ENCODE data around the gene MAP2K4.

MAP2K4 gene

DNA sequence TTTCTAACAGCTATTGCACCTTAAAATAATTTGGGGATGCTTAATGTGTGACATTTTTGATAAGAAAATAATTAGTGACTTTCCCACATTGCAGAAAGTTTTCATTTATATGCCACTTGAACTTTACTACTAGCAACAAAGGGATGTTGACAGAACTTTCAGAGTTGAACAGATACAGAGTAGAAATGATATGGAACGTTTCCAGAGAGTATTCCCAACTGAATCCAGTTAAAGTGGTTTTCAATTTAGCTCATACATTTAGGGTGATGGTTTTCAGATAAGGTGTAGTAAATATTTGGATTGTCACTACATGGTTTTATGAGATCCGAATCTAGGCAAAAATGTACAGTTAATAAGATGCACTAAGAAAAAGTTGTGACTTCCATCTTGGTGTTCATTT is 17.3 kb downstream of the MAP2K4 start:
- no peak for DNase-seq (ENCODE audit: low spot score)
- TF ChIP-seq, protein P1, sequence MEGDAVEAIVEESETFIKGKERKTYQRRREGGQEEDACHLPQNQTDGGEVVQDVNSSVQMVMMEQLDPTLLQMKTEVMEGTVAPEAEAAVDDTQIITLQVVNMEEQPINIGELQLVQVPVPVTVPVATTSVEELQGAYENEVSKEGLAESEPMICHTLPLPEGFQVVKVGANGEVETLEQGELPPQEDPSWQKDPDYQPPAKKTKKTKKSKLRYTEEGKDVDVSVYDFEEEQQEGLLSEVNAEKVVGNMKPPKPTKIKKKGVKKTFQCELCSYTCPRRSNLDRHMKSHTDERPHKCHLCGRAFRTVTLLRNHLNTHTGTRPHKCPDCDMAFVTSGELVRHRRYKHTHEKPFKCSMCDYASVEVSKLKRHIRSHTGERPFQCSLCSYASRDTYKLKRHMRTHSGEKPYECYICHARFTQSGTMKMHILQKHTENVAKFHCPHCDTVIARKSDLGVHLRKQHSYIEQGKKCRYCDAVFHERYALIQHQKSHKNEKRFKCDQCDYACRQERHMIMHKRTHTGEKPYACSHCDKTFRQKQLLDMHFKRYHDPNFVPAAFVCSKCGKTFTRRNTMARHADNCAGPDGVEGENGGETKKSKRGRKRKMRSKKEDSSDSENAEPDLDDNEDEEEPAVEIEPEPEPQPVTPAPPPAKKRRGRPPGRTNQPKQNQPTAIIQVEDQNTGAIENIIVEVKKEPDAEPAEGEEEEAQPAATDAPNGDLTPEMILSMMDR (IDR thresholded peaks at IDR 0.05; ENCODE audit: extremely low read depth, missing control alignments) = no peak

DNA sequence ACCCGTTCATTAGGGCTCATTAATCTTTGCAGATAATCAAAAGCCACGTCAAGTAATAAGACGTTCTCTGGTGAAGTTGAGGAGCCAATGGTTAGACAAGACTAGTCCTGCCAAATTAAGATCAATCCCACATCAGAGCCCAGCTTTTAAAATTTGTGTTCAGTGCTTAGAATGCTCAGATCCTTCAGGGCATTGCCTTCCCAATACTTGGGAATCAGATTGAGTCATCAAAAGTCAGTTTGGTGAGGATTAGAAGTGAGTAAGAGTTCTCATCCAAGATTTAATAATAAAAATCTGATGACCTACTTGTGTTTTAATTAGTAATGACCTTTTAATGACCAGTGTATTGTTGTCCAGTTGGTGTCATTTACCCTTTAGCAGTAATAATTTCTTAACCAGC is 19.8 kb downstream of the MAP2K4 start:
- no peak for DNase-seq (ENCODE audit: low spot score)
- TF ChIP-seq, protein P1 (IDR thresholded peaks at IDR 0.05; ENCODE audit: extremely low read depth, missing control alignments) = no peak

DNA sequence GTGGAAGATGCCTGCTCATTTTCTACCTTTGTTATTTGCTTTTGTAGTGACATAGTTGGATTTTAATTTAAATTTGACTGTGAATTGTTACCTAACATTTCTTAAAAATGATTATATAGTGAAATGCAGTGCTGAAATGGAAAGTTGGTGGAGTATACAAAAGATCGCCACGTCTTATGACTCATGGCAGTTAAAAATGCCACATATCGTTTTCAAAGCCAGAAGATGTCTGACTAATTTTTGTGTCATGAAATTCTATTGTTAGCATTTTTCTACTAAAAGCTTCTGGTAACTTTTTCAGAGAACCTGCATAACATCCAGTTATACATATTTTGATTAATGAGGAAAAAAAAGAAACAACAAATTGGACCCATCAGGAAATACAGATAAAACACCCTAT is 20.6 kb downstream of the MAP2K4 start:
- DNase-seq (ENCODE audit: low spot score) = no peak

DNA sequence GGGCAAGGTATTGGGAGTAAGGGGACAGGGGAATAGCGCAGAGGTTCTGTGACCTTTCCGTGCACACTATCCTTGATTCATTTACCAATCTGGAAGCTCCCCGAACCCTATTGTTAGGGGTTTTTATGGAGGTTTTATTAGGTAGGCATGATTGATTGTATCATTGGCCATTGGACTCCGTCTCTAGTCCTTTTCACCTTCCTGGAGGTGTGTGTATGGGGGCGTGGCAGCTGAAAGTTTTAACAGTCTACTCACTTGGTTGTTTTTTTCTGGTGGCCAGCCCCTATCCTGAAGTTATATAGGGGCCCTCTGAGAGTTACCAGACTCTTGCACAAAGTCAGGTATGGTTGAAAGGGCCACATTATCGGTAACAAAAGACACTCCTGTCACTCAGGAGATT is 23.0 kb downstream of the MAP2K4 start:
- TF ChIP-seq, protein P1 (IDR thresholded peaks at IDR 0.05; ENCODE audit: extremely low read depth, missing control alignments) = no peak
- no peak for DNase-seq (ENCODE audit: low spot score)

More for the DNA sequence above, 20.6 kb downstream of the MAP2K4 start:
- TF ChIP-seq, protein P1 (IDR thresholded peaks at IDR 0.05; ENCODE audit: extremely low read depth, missing control alignments) = no peak

DNA sequence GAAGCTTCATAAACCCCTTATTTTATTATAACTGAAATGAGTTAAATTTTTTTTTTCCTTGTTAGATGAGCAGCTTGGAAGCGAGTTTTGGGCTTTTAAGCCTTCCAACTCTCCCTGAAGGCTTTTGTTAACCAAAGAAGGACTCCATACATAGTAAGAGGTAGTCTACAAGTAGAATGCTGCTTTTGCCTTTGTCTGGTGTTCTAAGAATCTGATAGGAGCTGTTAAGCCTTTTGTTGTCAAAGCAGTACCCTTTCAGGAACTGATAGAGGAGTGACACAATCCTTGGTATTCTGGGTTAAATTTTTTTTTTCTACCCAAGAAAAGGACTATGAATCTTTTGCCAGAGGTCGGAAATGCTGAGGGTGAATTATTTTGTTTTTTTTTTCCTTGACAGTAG is 26.1 kb downstream of the MAP2K4 start:
- no peak for DNase-seq (ENCODE audit: low spot score)
- TF ChIP-seq, protein P1 (IDR thresholded peaks at IDR 0.05; ENCODE audit: extremely low read depth, missing control alignments) = no peak

DNA sequence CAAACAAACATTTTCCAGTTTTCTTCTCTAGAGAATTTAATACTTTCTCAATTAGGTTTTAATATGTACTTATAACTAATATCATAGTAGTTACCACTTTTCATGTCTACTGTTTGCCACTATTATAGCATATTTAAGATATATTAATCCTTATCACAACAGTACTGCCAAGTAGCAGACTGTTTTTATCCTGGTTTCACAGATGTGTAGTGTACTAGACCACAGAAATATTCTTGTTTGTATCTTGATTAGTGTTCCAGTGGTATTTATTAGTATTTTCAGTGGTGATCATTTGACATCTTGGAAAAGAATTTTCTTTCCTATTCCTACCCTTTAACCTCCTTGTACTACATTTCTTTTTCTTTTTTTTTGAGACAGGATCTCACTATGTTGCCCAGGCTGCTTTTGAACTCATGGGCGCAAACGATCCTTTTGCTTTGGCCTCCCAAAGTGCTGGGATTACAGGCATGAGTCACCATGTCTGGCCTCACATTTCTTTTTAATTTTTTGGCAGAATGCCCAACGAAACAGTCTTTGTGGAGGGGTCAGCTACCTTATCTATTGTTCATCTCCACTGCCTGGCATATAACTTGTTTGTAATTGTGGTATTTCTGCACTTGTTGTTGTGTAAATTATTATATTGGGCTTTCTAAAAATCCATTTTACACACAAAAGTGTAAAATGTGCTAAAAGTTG is 27.2 kb downstream of the MAP2K4 start:
- TF ChIP-seq, protein P1 (IDR thresholded peaks at IDR 0.05; ENCODE audit: extremely low read depth, missing control alignments) = no peak
- DNase-seq (ENCODE audit: low spot score) = no peak

DNA sequence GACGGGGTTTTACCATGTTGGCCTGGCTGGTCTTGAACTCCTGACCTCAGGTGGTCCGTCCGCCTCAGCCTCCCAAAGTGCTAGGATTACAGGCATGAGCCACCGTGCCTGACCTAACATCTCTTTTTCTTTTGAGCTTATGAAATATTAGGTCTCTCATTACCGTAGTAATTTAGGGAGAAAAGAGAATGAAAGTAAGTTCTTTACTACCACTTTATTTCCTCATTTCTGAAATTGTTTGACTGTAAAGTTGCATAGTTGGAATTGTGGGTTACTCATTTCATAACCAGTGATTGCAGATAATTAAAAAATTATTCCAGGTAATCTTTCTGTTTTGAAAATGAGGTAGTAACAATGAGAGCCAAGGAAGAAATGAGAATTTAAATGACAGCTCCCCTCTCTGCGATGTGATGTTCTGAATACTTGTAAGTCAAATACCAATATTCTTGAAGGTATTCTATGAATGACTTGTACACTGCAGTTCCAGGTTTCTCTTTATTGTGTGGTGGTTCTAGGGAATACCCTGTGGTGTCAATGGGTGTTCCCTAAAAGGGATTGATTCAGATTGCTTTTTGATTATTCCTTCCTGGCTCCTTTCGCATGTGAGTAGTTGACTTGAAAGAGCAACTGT is 28.3 kb downstream of the MAP2K4 start:
- no peak for DNase-seq (ENCODE audit: low spot score)
- TF ChIP-seq, protein P1 (IDR thresholded peaks at IDR 0.05; ENCODE audit: extremely low read depth, missing control alignments) = no peak

Measured in GM20000 (cell line).